Aorta (tissue), 5 donors: Measurements from ENCODE around the gene SPAG16. TPM values are rescaled to one million over a fixed set of nuclear protein-coding genes. Genes with fewer than 3 reads are reported as not detected.

Source experiments
- ATAC-seq: fragments of 200-7000 bp; cut with Tn5 transposase; one replicate; pipeline ENCODE4 v1.9.1; 2022; ENCODE audit warnings: moderate library complexity; ENCODE audit not compliant: low FRiP score
- DNase-seq, 2 donors: peaks; one replicate each; pipeline ENCODE4 v3.0.0-alpha.2; 2020
- H3K27ac ChIP-seq, 2 donors: one replicate each; pipeline ENCODE4 v1.5.1; 2013; ENCODE audit warnings: low read length in 2 of 2, mild to moderate bottlenecking in 2 of 2, moderate library complexity in 2 of 2, control low read depth in 1 of 2, inconsistent platforms in 1 of 2, low read depth in 1 of 2
- H3K27me3 ChIP-seq, 2 donors: one replicate each; pipeline ENCODE4 v1.6.1; 2013; ENCODE audit warnings: control low read depth in 1 of 2, low read length in 1 of 2, mild to moderate bottlenecking in 1 of 2, moderate library complexity in 1 of 2; ENCODE audit not compliant: insufficient read depth in 2 of 2, control insufficient read depth in 1 of 2
- H3K36me3 ChIP-seq, 2 donors: one replicate each; pipeline ENCODE4 v1.6.1; 2013; ENCODE audit warnings: control low read depth in 1 of 2, low read length in 1 of 2, mild to moderate bottlenecking in 1 of 2; ENCODE audit not compliant: insufficient read depth in 2 of 2, control insufficient read depth in 1 of 2
- H3K4me1 ChIP-seq, 2 donors: one replicate each; pipeline ENCODE4 v1.6.1; 2013; ENCODE audit warnings: low read length in 2 of 2, control low read depth in 1 of 2, mild to moderate bottlenecking in 1 of 2, moderate library complexity in 1 of 2; ENCODE audit not compliant: insufficient read depth in 2 of 2, control insufficient read depth in 1 of 2
- H3K4me3 ChIP-seq, 2 donors: one replicate each; pipeline ENCODE4 v1.5.1; 2013; ENCODE audit warnings: low read length in 2 of 2, control low read depth in 1 of 2, mild to moderate bottlenecking in 1 of 2
- H3K9me3 ChIP-seq: one replicate; pipeline ENCODE4 v1.6.1; 2013; ENCODE audit warnings: mild to moderate bottlenecking, low read length; ENCODE audit not compliant: control insufficient read depth
- WGBS, 2 donors: extraction: QIAGEN DNeasy Blood & Tissue Kit; methylation state at CpG; one replicate each; pipeline ENCODE4 v1.1.7; 2013; 5-methylcytosine and 5-hydroxymethylcytosine counted together
- intact Hi-C, 2 donors: fragments of 100-400 bp; cut with DNase I; formaldehyde crosslinking; loops; one replicate each; pipeline versions ENCODE4 v1.14.2 to v1.15.0; 2022
- polyA plus RNA-seq, 2 donors: library from polyadenylated mRNA; stranded (reverse); fragments of 200-250 nt; gene quantifications; one replicate each; pipeline ENCODE4 v1.2.3, GENCODE V29; 2013
- total RNA-seq, 2 donors: library from RNA; stranded (reverse); fragmentation: NEBNext Ultra II Directional; extraction: Animal tissue kit (Norgen Biotek cat#: 25700); gene quantifications; one replicate each; pipeline ENCODE4 v1.2.1, GENCODE V29; 2021
- donor health status: healthy with polysubstance abuse.
- donor health status: Bipolar disorder and iron deficiency.
- donor health status: DM: no; HTN: no; CAD: no.
- donor health status: DM: no; HTN: no; CAD: no.
- donor health status: DM: yes; HTN: yes; CAD: no.

Gene SPAG16
- total and polyA plus RNA-seq, 4 donors: 23.7 to 36.1 (median 24.4) TPM

DNA sequence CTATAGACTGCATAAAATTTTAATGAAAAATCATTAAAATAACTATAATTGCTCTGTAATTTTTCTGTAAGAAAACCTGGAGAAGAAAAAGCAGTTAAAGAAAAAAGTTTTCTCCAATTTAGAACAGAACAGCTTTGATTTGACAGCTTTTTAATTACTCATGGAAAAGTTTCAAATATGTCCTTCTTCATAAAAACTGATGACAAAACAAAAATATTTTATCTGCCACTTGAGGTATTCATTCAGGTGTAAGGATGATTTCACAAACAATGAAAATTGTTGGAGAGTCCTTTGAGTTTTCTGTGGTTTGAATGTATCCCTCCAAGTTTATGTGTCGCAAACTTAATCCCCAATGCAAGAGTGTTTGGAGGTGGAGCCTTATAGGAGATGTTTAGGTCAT, 824.3 kb downstream of the SPAG16 start:
- Histone ChIP-seq H3K4me3 (no peak overlapping the region), H3K27ac (no peak overlapping the region), H3K27me3 (no peaks in the 10 kb centered on the region), H3K4me1 (no peaks in the 10 kb centered on the region), H3K36me3 (no peaks in the 10 kb centered on the region), H3K9me3 (no peaks in the 10 kb centered on the region)
- ATAC-seq: no peak
- intact Hi-C loops: no loop called here
- DNase-seq: no peak
- 96 to 99% methylated on average over 1 of the region's 1 CpG for whole genome bisulfite sequencing, 2 donors

DNA sequence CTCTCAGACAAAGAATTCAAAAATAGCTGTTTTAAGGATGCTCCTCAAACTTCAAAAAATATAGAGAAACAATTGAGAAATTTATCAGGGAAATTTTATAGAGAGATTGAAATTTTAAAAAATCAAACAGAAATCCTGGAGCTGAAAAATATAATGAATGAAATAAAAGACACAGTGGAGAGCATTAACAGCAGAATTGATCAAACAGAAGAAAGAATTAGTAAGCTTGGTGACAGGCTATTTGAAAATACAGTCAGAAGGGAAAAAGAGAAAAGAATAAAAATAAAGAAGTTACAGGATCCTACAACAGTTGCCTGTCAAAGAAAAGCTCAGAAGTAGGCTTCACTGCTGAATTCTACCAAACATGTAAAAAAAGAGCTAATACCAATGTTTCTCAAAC, 832.8 kb downstream of the SPAG16 start:
- Histone ChIP-seq H3K36me3 (no peaks in the 10 kb centered on the region), H3K9me3 (peaks cover 8% of the 10 kb centered on the region), H3K27ac (no peak overlapping the region), H3K4me1 (no peaks in the 10 kb centered on the region), H3K4me3 (no peak overlapping the region), H3K27me3 (no peaks in the 10 kb centered on the region)
- intact Hi-C loops: no loop called here
- no peak for DNase-seq
- ATAC-seq: no peak

DNA sequence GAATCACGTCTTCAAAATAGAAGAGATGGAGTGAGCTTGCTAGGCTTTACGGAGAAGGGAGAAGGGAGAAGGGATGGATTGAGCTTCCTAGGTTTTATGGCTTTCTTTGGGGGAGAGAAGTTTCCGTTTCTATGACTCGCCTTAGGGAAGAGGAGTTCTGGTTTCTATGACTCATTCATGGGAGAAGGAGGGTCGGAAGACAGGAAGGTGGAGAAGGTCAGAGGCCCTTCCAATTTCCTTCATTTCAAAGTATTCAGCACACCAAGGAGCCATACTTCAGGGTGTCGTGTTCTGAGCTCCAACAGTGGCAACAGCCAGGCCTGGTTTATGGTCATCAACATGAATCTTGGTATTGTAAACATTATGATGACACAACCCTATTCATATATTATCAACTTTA, 841.9 kb downstream of the SPAG16 start:
- intact Hi-C loops: no loop called here
- H3K27ac ChIP-seq: no peak overlapping the region
- H3K36me3 ChIP-seq: no peaks in the 10 kb centered on the region
- no peak for DNase-seq
- no peaks in the 10 kb centered on the region for H3K27me3 ChIP-seq
- H3K9me3 ChIP-seq: no peaks in the 10 kb centered on the region
- no peak overlapping the region for H3K4me3 ChIP-seq
- WGBS, 2 donors: 90 to 95% methylated on average over 6 of the region's 6 CpGs
- no peaks in the 10 kb centered on the region for H3K4me1 ChIP-seq
- ATAC-seq: no peak

DNA sequence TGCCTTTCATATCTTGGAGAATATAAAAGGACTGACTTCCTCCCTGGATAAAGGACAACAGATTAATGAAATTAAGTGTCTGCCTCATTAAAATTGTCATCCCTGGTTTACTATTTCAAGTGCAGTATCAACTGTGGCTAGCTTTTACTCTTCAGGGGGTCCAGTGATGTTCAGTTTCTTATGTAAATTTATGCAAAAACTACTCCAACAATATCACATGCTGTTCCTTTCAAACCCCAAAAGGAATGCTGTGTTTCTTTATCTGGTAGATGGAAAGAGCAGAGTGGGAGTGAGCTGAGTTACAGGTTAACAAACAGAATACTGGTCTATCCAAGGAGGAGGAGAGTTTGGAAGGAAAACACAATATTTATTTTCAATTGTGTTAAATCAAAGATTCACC, 842.9 kb downstream of the SPAG16 start:
- Histone ChIP-seq H3K36me3 (no peaks in the 10 kb centered on the region), H3K4me3 (no peak overlapping the region), H3K27me3 (no peaks in the 10 kb centered on the region), H3K27ac (no peak overlapping the region), H3K4me1 (no peaks in the 10 kb centered on the region), H3K9me3 (no peaks in the 10 kb centered on the region)
- DNase-seq (no peak), ATAC-seq (no peak)
- intact Hi-C loops: no loop called here

DNA sequence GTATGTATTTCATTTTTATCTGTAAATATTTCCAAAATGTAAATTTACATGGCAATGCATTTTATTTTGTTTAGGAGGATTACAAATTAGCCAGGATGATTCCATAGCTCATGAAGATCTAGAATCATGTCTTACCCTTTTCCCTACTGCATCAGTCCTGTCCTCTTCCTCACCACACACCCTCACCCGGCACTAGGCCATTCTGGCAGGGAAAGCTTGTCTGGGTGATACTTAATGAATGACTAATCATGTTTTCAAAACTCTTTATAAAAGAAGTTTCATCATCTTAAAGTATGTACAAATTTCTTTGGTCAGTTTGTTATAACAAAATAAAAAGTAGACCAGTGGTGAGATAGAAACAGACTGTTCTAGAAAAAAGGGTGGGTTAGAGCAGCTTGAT, 843.3 kb downstream of the SPAG16 start:
- no peak overlapping the region for H3K4me3 ChIP-seq
- 39 to 48% methylated on average over 1 of the region's 1 CpG for WGBS, 2 donors
- no peaks in the 10 kb centered on the region for H3K36me3 ChIP-seq
- DNase-seq (peak in 1 of 2 donors; percentile 45), ATAC-seq (no peak)
- intact Hi-C loops: no loop called here
- H3K27ac ChIP-seq: no peak overlapping the region
- H3K4me1 ChIP-seq: no peaks in the 10 kb centered on the region
- H3K27me3 ChIP-seq: no peaks in the 10 kb centered on the region
- no peaks in the 10 kb centered on the region for H3K9me3 ChIP-seq

DNA sequence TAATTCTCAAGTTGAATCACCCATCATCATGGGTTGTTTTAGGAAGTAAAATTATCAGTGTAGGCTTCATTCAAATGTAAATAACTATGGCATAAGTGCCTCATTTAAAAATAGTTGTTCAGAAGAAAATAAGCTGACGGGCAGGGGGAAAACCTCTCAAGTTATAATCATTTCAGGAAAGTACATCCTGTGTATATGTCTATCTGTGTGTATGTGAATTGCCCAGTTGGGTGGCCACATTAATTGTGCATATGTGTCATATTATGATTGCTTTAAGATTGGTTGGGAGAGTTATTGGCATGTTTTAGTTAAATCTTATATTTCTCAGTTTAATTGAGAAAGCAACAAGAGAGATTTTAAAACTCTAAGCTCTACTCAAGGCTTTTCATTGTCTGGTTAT, 843.8 kb downstream of the SPAG16 start:
- no peaks in the 10 kb centered on the region for H3K36me3 ChIP-seq
- no peaks in the 10 kb centered on the region for H3K9me3 ChIP-seq
- intact Hi-C loops: no loop called here
- H3K27ac ChIP-seq: no peak overlapping the region
- WGBS, 2 donors: 86 to 100% methylated on average over 1 of the region's 1 CpG
- no peaks in the 10 kb centered on the region for H3K4me1 ChIP-seq
- DNase-seq: no peak
- H3K27me3 ChIP-seq: no peaks in the 10 kb centered on the region
- no peak for ATAC-seq
- H3K4me3 ChIP-seq: no peak overlapping the region

DNA sequence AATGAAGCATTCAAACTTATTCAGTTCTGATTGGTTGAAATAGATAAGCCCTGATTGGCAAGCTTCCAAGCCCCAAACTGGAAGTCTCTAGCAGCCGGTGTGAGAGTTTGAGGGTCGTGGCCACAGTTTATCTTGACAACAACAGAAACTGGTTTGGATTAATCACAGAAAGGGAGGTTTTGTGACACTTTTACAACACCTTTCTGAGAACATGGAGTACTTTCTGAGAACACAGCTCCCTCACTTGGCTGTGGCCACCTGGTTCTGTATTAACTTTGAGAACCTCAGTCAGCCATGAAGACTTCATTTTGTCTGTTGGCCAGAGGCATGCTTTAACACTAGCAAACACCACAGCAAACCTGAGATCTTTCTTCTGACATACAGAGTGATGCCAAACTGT, 845.9 kb downstream of the SPAG16 start:
- Histone ChIP-seq H3K9me3 (no peaks in the 10 kb centered on the region), H3K27me3 (no peaks in the 10 kb centered on the region), H3K36me3 (no peaks in the 10 kb centered on the region), H3K4me1 (no peaks in the 10 kb centered on the region), H3K4me3 (no peak overlapping the region), H3K27ac (no peak overlapping the region)
- whole genome bisulfite sequencing, 2 donors: 72 to 78% methylated on average over 2 of the region's 2 CpGs
- ATAC-seq (no peak), DNase-seq (no peak)
- intact Hi-C loops: no loop called here

DNA sequence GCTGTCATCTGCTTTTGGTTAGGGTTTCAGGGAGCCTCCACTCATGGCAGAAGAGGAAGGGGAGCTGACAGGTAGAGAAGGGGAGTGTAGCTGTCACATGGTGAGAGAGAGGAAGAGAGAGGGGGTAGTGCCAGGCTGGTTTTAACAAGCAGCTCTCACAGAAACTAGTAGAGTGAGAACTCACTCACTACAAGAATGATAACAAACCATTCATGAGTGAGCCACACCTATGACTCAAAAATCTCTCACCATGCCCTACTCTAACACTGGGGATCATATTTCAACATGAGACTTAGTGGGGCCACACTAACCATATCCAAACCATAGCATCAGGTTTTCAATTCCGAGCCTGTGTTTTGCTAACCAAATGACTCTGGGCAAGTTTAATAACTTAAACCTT, 851.7 kb downstream of the SPAG16 start:
- no peak for DNase-seq
- Histone ChIP-seq H3K9me3 (no peaks in the 10 kb centered on the region), H3K27ac (no peak overlapping the region), H3K27me3 (no peaks in the 10 kb centered on the region), H3K4me1 (peaks cover 0 to 2% of the 10 kb centered on the region in 2 donors), H3K4me3 (no peak overlapping the region), H3K36me3 (no peaks in the 10 kb centered on the region)
- 92 to 97% methylated on average over 1 of the region's 1 CpG for WGBS, 2 donors
- no peak for ATAC-seq
- intact Hi-C loops: no loop called here

DNA sequence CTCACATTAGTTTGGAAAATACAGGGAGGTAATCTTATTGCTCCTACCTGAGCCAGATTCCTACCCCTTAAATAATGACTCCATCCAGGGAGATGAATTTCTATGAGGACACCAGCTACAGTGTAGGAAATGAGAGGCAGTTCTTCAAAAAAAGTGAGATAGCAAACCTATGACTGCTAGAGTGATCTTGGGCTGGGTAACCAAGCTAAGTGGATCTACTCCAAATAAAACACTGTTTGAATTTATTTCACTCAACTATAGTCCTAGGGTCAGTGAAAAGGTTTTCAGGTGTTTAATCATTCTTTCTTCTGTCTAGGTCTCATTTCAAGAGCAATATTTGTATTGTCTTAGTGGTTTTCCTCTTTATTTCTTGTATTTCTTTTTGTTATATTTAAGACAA, 854.5 kb downstream of the SPAG16 start:
- no peaks in the 10 kb centered on the region for H3K36me3 ChIP-seq
- H3K4me1 ChIP-seq: peaks cover 0 to 2% of the 10 kb centered on the region in 2 donors
- intact Hi-C loops: no loop called here
- no peaks in the 10 kb centered on the region for H3K9me3 ChIP-seq
- H3K27me3 ChIP-seq: no peaks in the 10 kb centered on the region
- H3K4me3 ChIP-seq: no peak overlapping the region
- ATAC-seq (no peak), DNase-seq (no peak)
- H3K27ac ChIP-seq: no peak overlapping the region
